Transverse colon (tissue), 3 donors: ENCODE measurements around the gene FBLN2.

Experiments used
- POLR2A ChIP-seq: fragments of 450-650 bp; IDR thresholded peaks from one replicate; pipeline ENCODE4 v1.6.1; 2016; ENCODE audit warnings: antibody characterized with exemption, mild to moderate bottlenecking, moderate library complexity
- TF ChIP-seq, protein P1 (sequence below), 5 experiments: fragments of 200-600 bp in 3 of 5; fragments of 450-650 bp in 2 of 5; sonication (generic) in 3 of 5; IDR thresholded peaks; 1 replicate in 2 of 5; 2 replicates in 3 of 5; pipeline ENCODE4 v1.5.1; 2016 to 2017; ENCODE audit warnings: antibody characterized with exemption in 5 of 5, inconsistent platforms in 3 of 5, mild to moderate bottlenecking in 2 of 5, moderate library complexity in 1 of 5

GRCh38 chr3:13588993-13589392 is 40.1 kb downstream of the FBLN2 start:
- TF ChIP-seq, protein P1, sequence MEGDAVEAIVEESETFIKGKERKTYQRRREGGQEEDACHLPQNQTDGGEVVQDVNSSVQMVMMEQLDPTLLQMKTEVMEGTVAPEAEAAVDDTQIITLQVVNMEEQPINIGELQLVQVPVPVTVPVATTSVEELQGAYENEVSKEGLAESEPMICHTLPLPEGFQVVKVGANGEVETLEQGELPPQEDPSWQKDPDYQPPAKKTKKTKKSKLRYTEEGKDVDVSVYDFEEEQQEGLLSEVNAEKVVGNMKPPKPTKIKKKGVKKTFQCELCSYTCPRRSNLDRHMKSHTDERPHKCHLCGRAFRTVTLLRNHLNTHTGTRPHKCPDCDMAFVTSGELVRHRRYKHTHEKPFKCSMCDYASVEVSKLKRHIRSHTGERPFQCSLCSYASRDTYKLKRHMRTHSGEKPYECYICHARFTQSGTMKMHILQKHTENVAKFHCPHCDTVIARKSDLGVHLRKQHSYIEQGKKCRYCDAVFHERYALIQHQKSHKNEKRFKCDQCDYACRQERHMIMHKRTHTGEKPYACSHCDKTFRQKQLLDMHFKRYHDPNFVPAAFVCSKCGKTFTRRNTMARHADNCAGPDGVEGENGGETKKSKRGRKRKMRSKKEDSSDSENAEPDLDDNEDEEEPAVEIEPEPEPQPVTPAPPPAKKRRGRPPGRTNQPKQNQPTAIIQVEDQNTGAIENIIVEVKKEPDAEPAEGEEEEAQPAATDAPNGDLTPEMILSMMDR (IDR thresholded peaks at IDR 0.05), result no peak
- TF ChIP-seq POLR2A, result no peak
